ENCODE results near the gene GRM8. TPM values are rescaled to one million over a fixed set of nuclear protein-coding genes. Genes with fewer than 3 reads are reported as not detected.

The GRM8 gene
- total RNA-seq, 1 experiment from 2014 or later: not detected

- H3K4me3 Mint-ChIP-seq (ENCODE audit: unreplicated experiment): no peak overlapping the region
- ChIA-PET CTCF (no interaction called here), POLR2A (no interaction called here)
- intact Hi-C loops (cut with micrococcal nuclease; ENCODE audit: unreplicated experiment): no loop called here
- no peaks in the 10 kb centered on the region for H3K36me3 Mint-ChIP-seq (ENCODE audit: insufficient read depth, unreplicated experiment)
- no peak overlapping the region for H3K27ac Mint-ChIP-seq (ENCODE audit: unreplicated experiment)
- no peak for TF ChIP-seq CTCF (IDR thresholded peaks at IDR 0.05; ENCODE audit: insufficient read depth in 1 of 2, low read depth in 1 of 2, low read length in 1 of 2, severe bottlenecking in 1 of 2, unreplicated experiment in 1 of 2)
- no TSS peak for BruUV-seq (replicated peaks)
- Histone ChIP-seq H3K36me3 (ENCODE audit: control insufficient read depth, insufficient read depth, low read length) (no peaks in the 10 kb centered on the region), H3K4me1 (no peaks in the 10 kb centered on the region), H3K4me3 (ENCODE audit: low read depth, low read length) (no peak overlapping the region), H3K9me3 (no peaks in the 10 kb centered on the region), H3K27me3 (replicated peaks; ENCODE audit: control insufficient read depth, insufficient read depth, low read length) (no peaks in the 10 kb centered on the region; the same call in 1 of the 2 replicates)
- H3K4me1 Mint-ChIP-seq (ENCODE audit: low read depth, unreplicated experiment): no peaks in the 10 kb centered on the region
- H3K27me3 Mint-ChIP-seq (ENCODE audit: insufficient read depth, unreplicated experiment): peaks cover 1% of the 10 kb centered on the region
- H3K9me3 Mint-ChIP-seq (ENCODE audit: unreplicated experiment): no peaks in the 10 kb centered on the region
- no peak for DNase-seq
Observed at GRCh38 chr7:126940723-126941307, 311.9 kb downstream of the GRM8 start.

- no peak overlapping the region for H3K4me3 ChIP-seq (ENCODE audit: low read depth, low read length)
- no peaks in the 10 kb centered on the region for H3K4me1 ChIP-seq
- no peaks in the 10 kb centered on the region for H3K36me3 ChIP-seq (ENCODE audit: control insufficient read depth, insufficient read depth, low read length)
- intact Hi-C loops (cut with micrococcal nuclease; ENCODE audit: unreplicated experiment): no loop called here
- H3K36me3 Mint-ChIP-seq (ENCODE audit: insufficient read depth, unreplicated experiment): no peaks in the 10 kb centered on the region
- no peak for DNase-seq
- ChIA-PET CTCF (no interaction called here), POLR2A (no interaction called here)
- no peak overlapping the region for H3K27ac Mint-ChIP-seq (ENCODE audit: unreplicated experiment)
- no TSS peak for BruUV-seq (replicated peaks)
- H3K27me3 Mint-ChIP-seq (ENCODE audit: insufficient read depth, unreplicated experiment): peaks cover 3% of the 10 kb centered on the region
- H3K9me3 ChIP-seq: no peaks in the 10 kb centered on the region
- no peaks in the 10 kb centered on the region; the same call in 1 of the 2 replicates for H3K27me3 ChIP-seq (replicated peaks; ENCODE audit: control insufficient read depth, insufficient read depth, low read length)
- no peaks in the 10 kb centered on the region for H3K4me1 Mint-ChIP-seq (ENCODE audit: low read depth, unreplicated experiment)
- no peak for TF ChIP-seq CTCF (IDR thresholded peaks at IDR 0.05; ENCODE audit: insufficient read depth in 1 of 2, low read depth in 1 of 2, low read length in 1 of 2, severe bottlenecking in 1 of 2, unreplicated experiment in 1 of 2)
- no peak overlapping the region for H3K4me3 Mint-ChIP-seq (ENCODE audit: unreplicated experiment)
- no peaks in the 10 kb centered on the region for H3K9me3 Mint-ChIP-seq (ENCODE audit: unreplicated experiment)
Observed at GRCh38 chr7:126937171-126937570, 315.6 kb downstream of the GRM8 start.

DNA sequence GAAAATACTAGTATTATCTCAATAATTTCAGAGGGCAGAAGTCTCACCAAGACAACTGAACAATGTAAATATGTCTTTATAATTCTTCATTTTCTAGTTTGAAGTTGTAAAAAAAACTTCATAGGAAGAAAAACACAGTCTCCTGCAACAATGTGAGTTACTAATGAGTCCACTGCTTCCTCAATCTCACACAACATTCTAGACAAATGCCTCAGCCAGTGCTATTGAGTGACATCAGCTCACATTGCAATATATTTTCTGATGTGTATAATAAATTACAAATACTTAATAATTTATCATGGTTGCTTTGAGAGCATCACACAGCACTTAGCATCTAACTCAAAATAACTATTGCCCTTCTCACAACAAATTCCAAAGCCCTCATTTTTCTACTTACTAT is 321.2 kb downstream of the GRM8 start:
- BruUV-seq (replicated peaks): no TSS peak
- H3K4me1 Mint-ChIP-seq (ENCODE audit: low read depth, unreplicated experiment): no peaks in the 10 kb centered on the region
- TF ChIP-seq CTCF (IDR thresholded peaks at IDR 0.05; ENCODE audit: insufficient read depth in 1 of 2, low read depth in 1 of 2, low read length in 1 of 2, severe bottlenecking in 1 of 2, unreplicated experiment in 1 of 2): no peak
- no peaks in the 10 kb centered on the region for H3K36me3 Mint-ChIP-seq (ENCODE audit: insufficient read depth, unreplicated experiment)
- peaks cover 4% of the 10 kb centered on the region for H3K27me3 Mint-ChIP-seq (ENCODE audit: insufficient read depth, unreplicated experiment)
- no peaks in the 10 kb centered on the region for H3K9me3 ChIP-seq
- H3K4me3 ChIP-seq (ENCODE audit: low read depth, low read length): no peak overlapping the region
- H3K27ac Mint-ChIP-seq (ENCODE audit: unreplicated experiment): no peak overlapping the region
- DNase-seq: no peak
- ChIA-PET CTCF (no interaction called here), POLR2A (no interaction called here)
- H3K27me3 ChIP-seq (replicated peaks; ENCODE audit: control insufficient read depth, insufficient read depth, low read length): no peaks in the 10 kb centered on the region
- intact Hi-C loops (cut with micrococcal nuclease; ENCODE audit: unreplicated experiment): no loop called here
- no peak overlapping the region for H3K4me3 Mint-ChIP-seq (ENCODE audit: unreplicated experiment)
- no peaks in the 10 kb centered on the region for H3K4me1 ChIP-seq
- no peaks in the 10 kb centered on the region for H3K9me3 Mint-ChIP-seq (ENCODE audit: unreplicated experiment)
- no peaks in the 10 kb centered on the region for H3K36me3 ChIP-seq (ENCODE audit: control insufficient read depth, insufficient read depth, low read length)

Measured in Caco-2 (cell line).